ENCODE results near the gene PIGP. TPM values are rescaled to one million over a fixed set of nuclear protein-coding genes. Genes with fewer than 3 reads are reported as not detected.

Gene PIGP
- total RNA-seq, 1 donor from 2014 or later = 15.9 TPM

- Histone ChIP-seq H3K36me3 (ENCODE audit: control insufficient read depth, insufficient read depth, low read length) (no peaks in the 10 kb centered on the region), H3K4me3 (ENCODE audit: low read depth, low read length) (no peak overlapping the region), H3K27me3 (ENCODE audit: control insufficient read depth, insufficient read depth, low read length) (no peaks in the 10 kb centered on the region)
- DNase-seq (ENCODE audit: low read depth) = no peak
- TF ChIP-seq, protein P1, sequence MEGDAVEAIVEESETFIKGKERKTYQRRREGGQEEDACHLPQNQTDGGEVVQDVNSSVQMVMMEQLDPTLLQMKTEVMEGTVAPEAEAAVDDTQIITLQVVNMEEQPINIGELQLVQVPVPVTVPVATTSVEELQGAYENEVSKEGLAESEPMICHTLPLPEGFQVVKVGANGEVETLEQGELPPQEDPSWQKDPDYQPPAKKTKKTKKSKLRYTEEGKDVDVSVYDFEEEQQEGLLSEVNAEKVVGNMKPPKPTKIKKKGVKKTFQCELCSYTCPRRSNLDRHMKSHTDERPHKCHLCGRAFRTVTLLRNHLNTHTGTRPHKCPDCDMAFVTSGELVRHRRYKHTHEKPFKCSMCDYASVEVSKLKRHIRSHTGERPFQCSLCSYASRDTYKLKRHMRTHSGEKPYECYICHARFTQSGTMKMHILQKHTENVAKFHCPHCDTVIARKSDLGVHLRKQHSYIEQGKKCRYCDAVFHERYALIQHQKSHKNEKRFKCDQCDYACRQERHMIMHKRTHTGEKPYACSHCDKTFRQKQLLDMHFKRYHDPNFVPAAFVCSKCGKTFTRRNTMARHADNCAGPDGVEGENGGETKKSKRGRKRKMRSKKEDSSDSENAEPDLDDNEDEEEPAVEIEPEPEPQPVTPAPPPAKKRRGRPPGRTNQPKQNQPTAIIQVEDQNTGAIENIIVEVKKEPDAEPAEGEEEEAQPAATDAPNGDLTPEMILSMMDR (IDR thresholded peaks at IDR 0.05; ENCODE audit: insufficient read depth, low read length, poor library complexity, severe bottlenecking) = no peak
These were observed 27.7 kb downstream of the PIGP start for GRCh38 chr21:37045149-37045548.

DNA sequence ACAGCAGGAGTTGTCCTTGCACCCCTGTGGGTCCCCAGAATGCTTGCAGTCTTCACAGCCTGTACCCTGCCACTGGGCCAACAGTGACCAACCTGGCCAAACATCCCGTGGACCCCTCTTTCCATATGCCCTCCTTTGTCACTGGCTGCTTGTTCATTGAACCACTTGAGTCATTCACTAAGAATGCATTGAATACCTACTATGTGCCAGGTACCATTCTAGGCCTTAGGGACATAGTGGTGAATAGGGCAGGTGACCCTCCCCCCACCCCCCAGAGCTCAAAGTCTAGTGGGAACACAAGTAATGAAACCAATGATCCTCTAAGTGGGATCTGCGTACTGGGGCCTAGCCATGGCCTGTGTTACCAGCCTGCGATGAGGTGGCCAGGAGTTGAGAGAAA lies 28.2 kb downstream of the PIGP start:
- TF ChIP-seq, protein P1 (IDR thresholded peaks at IDR 0.05; ENCODE audit: insufficient read depth, low read length, poor library complexity, severe bottlenecking) = no peak
- Histone ChIP-seq H3K36me3 (ENCODE audit: control insufficient read depth, insufficient read depth, low read length) (no peaks in the 10 kb centered on the region), H3K4me3 (ENCODE audit: low read depth, low read length) (no peak overlapping the region), H3K27me3 (ENCODE audit: control insufficient read depth, insufficient read depth, low read length) (no peaks in the 10 kb centered on the region)
- no peak for DNase-seq (ENCODE audit: low read depth)

DNA sequence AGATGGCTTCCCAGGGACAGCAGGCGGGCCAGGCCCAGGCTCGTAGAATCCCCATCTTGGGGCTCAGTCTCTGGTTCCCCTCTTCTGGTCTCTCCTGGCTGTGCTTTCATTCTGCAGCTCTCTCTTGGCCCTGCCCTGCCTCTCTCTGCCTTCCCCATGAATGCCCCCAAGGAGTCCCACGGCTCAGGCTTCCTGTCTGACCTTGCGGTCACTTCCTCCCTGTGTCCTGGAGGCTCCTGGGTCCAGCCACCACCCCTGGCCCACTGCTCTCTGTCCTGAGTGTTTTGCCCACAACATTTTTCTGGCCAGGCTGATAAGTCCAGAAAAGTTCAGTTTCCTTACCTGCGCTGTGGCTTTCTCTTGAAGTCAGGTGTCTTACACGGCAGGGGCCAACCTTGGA lies 29.1 kb downstream of the PIGP start:
- Histone ChIP-seq H3K4me3 (ENCODE audit: low read depth, low read length) (no peak overlapping the region), H3K27me3 (ENCODE audit: control insufficient read depth, insufficient read depth, low read length) (no peaks in the 10 kb centered on the region), H3K36me3 (ENCODE audit: control insufficient read depth, insufficient read depth, low read length) (no peaks in the 10 kb centered on the region)
- TF ChIP-seq, protein P1 (IDR thresholded peaks at IDR 0.05; ENCODE audit: insufficient read depth, low read length, poor library complexity, severe bottlenecking) = no peak
- DNase-seq (ENCODE audit: low read depth) = no peak

DNA sequence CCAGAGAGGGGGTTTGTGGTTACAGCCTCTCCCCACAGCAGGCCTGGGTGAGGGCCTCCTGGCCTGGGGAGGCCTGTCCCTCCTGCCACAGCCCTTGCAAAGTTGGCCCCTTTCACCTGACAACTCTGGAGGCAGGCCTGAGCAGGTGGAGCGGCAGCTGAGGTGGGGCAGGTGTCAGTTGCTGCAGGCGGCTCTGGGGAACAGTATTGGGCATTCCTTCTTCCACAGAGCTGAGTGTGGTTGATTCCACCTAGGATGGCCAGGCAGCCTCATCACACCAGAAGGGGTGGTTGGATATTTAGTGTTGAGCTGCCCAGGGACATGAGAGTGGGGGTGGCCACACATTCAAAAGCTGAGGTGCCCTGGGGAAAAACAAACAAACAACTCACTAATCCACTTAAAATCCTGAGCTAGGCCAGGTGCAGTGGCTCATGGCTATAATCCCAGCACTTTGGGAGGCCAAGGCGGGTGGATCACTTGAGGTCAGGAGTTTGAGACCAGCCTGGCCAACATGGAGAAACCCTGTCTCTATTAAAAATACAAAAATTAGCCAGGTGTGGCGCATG lies 31.1 kb downstream of the PIGP start:
- H3K4me3 ChIP-seq (ENCODE audit: low read depth, low read length) = no peak overlapping the region
- TF ChIP-seq, protein P1 (IDR thresholded peaks at IDR 0.05; ENCODE audit: insufficient read depth, low read length, poor library complexity, severe bottlenecking) = no peak
- H3K36me3 ChIP-seq (ENCODE audit: control insufficient read depth, insufficient read depth, low read length) = no peaks in the 10 kb centered on the region
- no peak for DNase-seq (ENCODE audit: low read depth)
- no peaks in the 10 kb centered on the region for H3K27me3 ChIP-seq (ENCODE audit: control insufficient read depth, insufficient read depth, low read length)

- no peak for DNase-seq (ENCODE audit: low read depth)
- Histone ChIP-seq H3K27me3 (ENCODE audit: control insufficient read depth, insufficient read depth, low read length) (no peaks in the 10 kb centered on the region), H3K4me3 (ENCODE audit: low read depth, low read length) (no peak overlapping the region), H3K36me3 (ENCODE audit: control insufficient read depth, insufficient read depth, low read length) (no peaks in the 10 kb centered on the region)
- TF ChIP-seq, protein P1 (IDR thresholded peaks at IDR 0.05; ENCODE audit: insufficient read depth, low read length, poor library complexity, severe bottlenecking) = no peak
These were observed 32.7 kb downstream of the PIGP start for GRCh38 chr21:37040212-37040611.

- no peaks in the 10 kb centered on the region for H3K27me3 ChIP-seq (ENCODE audit: control insufficient read depth, insufficient read depth, low read length)
- no peaks in the 10 kb centered on the region for H3K36me3 ChIP-seq (ENCODE audit: control insufficient read depth, insufficient read depth, low read length)
- no peak overlapping the region for H3K4me3 ChIP-seq (ENCODE audit: low read depth, low read length)
- TF ChIP-seq, protein P1 (IDR thresholded peaks at IDR 0.05; ENCODE audit: insufficient read depth, low read length, poor library complexity, severe bottlenecking) = no peak
- no peak for DNase-seq (ENCODE audit: low read depth)
These were observed 33.3 kb downstream of the PIGP start for GRCh38 chr21:37039411-37040075.
